K562 (cell line): ENCODE data around the gene KIF14. TPM values are rescaled to one million over a fixed set of nuclear protein-coding genes. Genes with fewer than 3 reads are reported as not detected.

Experiments used
- ATAC-seq: fragments of 200-7000 bp; cut with Tn5 transposase; 3 replicates; pipeline ENCODE4 v1.9.1; 2020; ENCODE audit warnings: moderate library complexity
- BruUV-seq: library from RNA; stranded (reverse); fragments of 400-500 nt; replicated peaks from 2 replicates; lab custom pipeline; 2021; lab: Mats Ljungman, UMichigan
- CTCF ChIA-PET: fragments of 300-600 bp; formaldehyde crosslinking; extraction: SDS; loops from one replicate; lab custom pipeline; 2021; ENCODE audit warnings: low intra/inter-chr PET ratio; lab: Yijun Ruan, JAX
- POLR2A ChIA-PET: fragments of 300-600, 350-650 bp; sonication (Branson Sonifier 250); formaldehyde crosslinking; extraction: SDS; loops from one replicate; lab custom pipeline; 2021; ENCODE audit warnings: antibody characterized with exemption, inconsistent platforms; lab: Yijun Ruan, JAX
- DNase-seq, 4 experiments: peaks; one replicate each; pipeline versions ENCODE4 v3.0.0 to v3.0.0-alpha.2; 2011 to 2018; ENCODE audit warnings: low spot score in 3 of 4, mixed read lengths in 3 of 4; ENCODE audit errors: extremely low read depth in 1 of 4
- FAIRE-seq: peaks from 2 replicates; lab custom pipeline; 2011; peaks lifted over from hg19 to GRCh38; lab: Jason Lieb, UNC
- H2AFZ ChIP-seq: 2 replicates; pipeline ENCODE4 v1.6.0; 2011; ENCODE audit warnings: low read depth, low read length, control low read depth, inconsistent platforms
- H3K27ac ChIP-seq: fragments of 200-600 bp; 3 replicates; pipeline ENCODE4 v1.8.0; 2011; ENCODE audit warnings: low read depth, mild to moderate bottlenecking, control low read depth, inconsistent platforms, low read length, moderate library complexity, mixed read lengths; ENCODE audit errors: extremely low read depth
- H3K27me3 ChIP-seq, 2 experiments: fragments of 300-600 bp in 1 of 2; 2 replicates in 1 of 2; 3 replicates in 1 of 2; pipeline versions ENCODE4 v1.6.0 to v1.8.0; 2011; ENCODE audit warnings: inconsistent platforms in 2 of 2, low read length in 2 of 2, mild to moderate bottlenecking in 1 of 2, mixed read lengths in 1 of 2, moderate library complexity in 1 of 2; ENCODE audit not compliant: control insufficient read depth in 2 of 2, insufficient read depth in 2 of 2
- H3K36me3 ChIP-seq: fragments of 300-600 bp; 3 replicates; pipeline ENCODE4 v1.8.0; 2011; ENCODE audit warnings: mild to moderate bottlenecking, low read length, inconsistent platforms; ENCODE audit not compliant: control insufficient read depth, insufficient read depth
- H3K4me1 ChIP-seq, 2 experiments: fragments of 200-600 bp in 1 of 2; replicated peaks in 1 of 2; 2 replicates in 1 of 2; 3 replicates in 1 of 2; pipeline versions ENCODE4 v1.5.1 to v1.8.0; 2011; ENCODE audit warnings: inconsistent platforms in 2 of 2, low read length in 2 of 2, mild to moderate bottlenecking in 1 of 2, mixed read lengths in 1 of 2, moderate library complexity in 1 of 2; ENCODE audit not compliant: control insufficient read depth in 2 of 2, insufficient read depth in 2 of 2
- H3K4me2 ChIP-seq: 2 replicates; pipeline ENCODE4 v1.6.1; 2011; ENCODE audit warnings: low read length, control low read depth, inconsistent platforms, mixed read lengths; ENCODE audit not compliant: insufficient read depth
- H3K4me3 ChIP-seq: fragments of 200-600 bp; sonication (generic), shearing (Covaris generic); 2 replicates; pipeline ENCODE4 v1.5.1; 2016; ENCODE audit warnings: control low read depth, inconsistent platforms
- H3K79me2 ChIP-seq: fragments of 200-600 bp; 3 replicates; pipeline ENCODE4 v1.8.0; 2011; ENCODE audit warnings: low read length, inconsistent platforms; ENCODE audit not compliant: control insufficient read depth, insufficient read depth
- H3K9ac ChIP-seq, 2 experiments: 2 replicates each; pipeline versions ENCODE4 v1.6.0 to v1.6.1; 2011; ENCODE audit warnings: low read depth in 2 of 2, low read length in 2 of 2, control low read depth in 1 of 2, inconsistent platforms in 1 of 2, mild to moderate bottlenecking in 1 of 2, mixed read lengths in 1 of 2; ENCODE audit not compliant: insufficient read depth in 1 of 2
- H3K9me1 ChIP-seq: one replicate; pipeline ENCODE4 v1.6.0; 2011; ENCODE audit warnings: inconsistent platforms, mild to moderate bottlenecking, low read length, moderate library complexity; ENCODE audit not compliant: control insufficient read depth, insufficient read depth
- H3K9me3 ChIP-seq: replicated peaks from 2 replicates; pipeline ENCODE4 v1.5.1; 2011; ENCODE audit warnings: low read depth, low read length, inconsistent platforms; ENCODE audit not compliant: control insufficient read depth, insufficient read depth
- H4K20me1 ChIP-seq: replicated peaks from 2 replicates; pipeline ENCODE4 v1.6.1; 2011; ENCODE audit warnings: low read length, inconsistent platforms, mixed read lengths; ENCODE audit not compliant: control insufficient read depth, insufficient read depth
- ARID1B ChIP-seq: fragments of 450-650 bp; IDR thresholded peaks from 2 replicates; pipeline ENCODE4 v1.6.1; 2016; ENCODE audit warnings: antibody characterized with exemption, mild to moderate bottlenecking, inconsistent platforms
- C11orf30 ChIP-seq: fragments of 450-650 bp; IDR thresholded peaks from 2 replicates; pipeline ENCODE4 v1.6.1; 2016; ENCODE audit warnings: low read depth, mild to moderate bottlenecking
- JUN ChIP-seq, 2 experiments: sonication (generic) in 1 of 2; formaldehyde crosslinking in 1 of 2; IDR thresholded peaks; 2 replicates each; pipeline versions ENCODE4 v1.6.1 to v1.8.0; 2012 to 2022; ENCODE audit warnings: borderline replicate concordance in 2 of 2, mild to moderate bottlenecking in 2 of 2, improper control_type of control experiment in 1 of 2, low read depth in 1 of 2, low read length in 1 of 2, missing genetic modification reagents in 1 of 2
- MAFF ChIP-seq: IDR thresholded peaks from 2 replicates; pipeline ENCODE4 v1.6.1; 2012; ENCODE audit warnings: low read length, improper control_type of control experiment
- MTA1 ChIP-seq: fragments of 450-650 bp; IDR thresholded peaks from 2 replicates; pipeline ENCODE4 v1.6.1; 2017; ENCODE audit warnings: borderline replicate concordance
- ZNF253 ChIP-seq: fragments of 250-450 bp; sonication (Bioruptor Pico); conservative IDR thresholded peaks from 2 replicates; pipeline ENCODE4 v1.6.1; 2021; ENCODE audit warnings: mild to moderate bottlenecking
- ZNF316 ChIP-seq: fragments of 450-650 bp; IDR thresholded peaks from 2 replicates; pipeline ENCODE4 v1.6.1; 2016
- in situ Hi-C: fragments of 300-500 bp; cut with MboI; formaldehyde crosslinking; loops from 4 replicates; pipeline ENCODE4 v1.15.0; 2018; ENCODE audit warnings: inconsistent platforms, mixed read lengths
- intact Hi-C: fragments of 100-400 bp; cut with micrococcal nuclease; formaldehyde crosslinking; loops from 2 replicates; pipeline ENCODE4 v1.14.2; 2022
- polyA plus RNA-seq, 8 experiments: library from polyadenylated mRNA; depleted of rRNA in 4 of 8; stranded (reverse) in 5 of 8; unstranded in 3 of 8; fragments of >200 nt; fragmentation: Nextera tagmentation in 2 of 8; fragmentation: Illumina TruSeq in 1 of 8; extraction: Ambion mirVana in 2 of 8; extraction: Trizol in 1 of 8; gene quantifications; 2 replicates each; pipeline versions ENCODE4 v1.2.1 to v1.2.3, GENCODE V29; 2011 to 2014; ENCODE audit warnings: inconsistent platforms in 1 of 8, missing spikeins in 1 of 8
- total RNA-seq, 7 experiments: library from RNA; depleted of rRNA in 6 of 7; stranded (reverse); fragments of >200 nt in 6 of 7; fragmentation: Illumina TruSeq in 2 of 7; extraction: Trizol in 2 of 7; gene quantifications; 2 replicates each; pipeline versions ENCODE4 v1.2.1 to v1.2.3, GENCODE V29; 2011 to 2021; ENCODE audit warnings: low replicate concordance in 1 of 7

The KIF14 gene
- total and polyA plus RNA-seq, 9 of the 15 experiments (the other 6 are each of a cell fraction or from before 2014, with no cell fraction given): 11.5 to 47.4 (median 29.0) TPM

- ChIA-PET CTCF (no interaction called here), POLR2A (interaction anchor here (1.4 to 2.5 kb wide), 2 partner anchors 11 to 26 kb away, joined by 3 to 13 read pairs; partner anchors contain the start of gene DDX59)
- in situ Hi-C loops: no loop called here
- TF ChIP-seq MAFF (peak; percentile 16; the same call in 1 of the 2 replicates), ZNF316 (peak; percentile 91), JUN (IDR thresholded peaks at IDR 0.05; ENCODE audit: borderline replicate concordance, low read depth, low read length) (no peak), JUN (CRISPR knock-in tag; IDR thresholded peaks at IDR 0.05; ENCODE audit: borderline replicate concordance) (no peak), ARID1B (peak; percentile 14; the same call in 1 of the 2 replicates), ZNF253 (CRISPR knock-in tag) (no peak), MTA1 (no peak), C11orf30 (peak; percentile 85)
- Histone ChIP-seq H4K20me1 (no peaks in the 10 kb centered on the region), H3K4me3 (no peak overlapping the region), H3K36me3 (peaks cover 16% of the 10 kb centered on the region; the same call in 1 of the 3 replicates), H3K79me2 (no peaks in the 10 kb centered on the region), H3K4me1 (peaks cover 13 to 27% of the 10 kb centered on the region in 2 experiments), H3K9me1 (no peaks in the 10 kb centered on the region), H3K27me3 (no peaks in the 10 kb centered on the region), H3K27ac (peak overlapping the region; percentile 29; the same call in 1 of the 3 replicates), H3K9me3 (no peaks in the 10 kb centered on the region), H3K9ac (no peak overlapping the region), H2AFZ (no peak overlapping the region), H3K4me2 (no peak overlapping the region)
- FAIRE-seq (no peak), ATAC-seq (no peak), DNase-seq (no peak)
- intact Hi-C loops: no loop called here
- BruUV-seq: no TSS peak
These were observed 23.5 kb upstream of the KIF14 start for GRCh38 chr1:200644021-200644420.
